WTC11 (cell line): Measurements from ENCODE around the gene EZR. TPM values are rescaled to one million over a fixed set of nuclear protein-coding genes. Genes with fewer than 3 reads are reported as not detected.

Experiments
- ATAC-seq: fragments of 200-7000 bp; cut with Tn5 transposase; 2 replicates; pipeline ENCODE4 v1.10.0; 2021; ENCODE audit warnings: mild to moderate bottlenecking, moderate library complexity
- CTCF ChIA-PET: fragments of 300-600 bp; sonication (Branson Sonifier 250); formaldehyde crosslinking; loops from one replicate; lab custom pipeline; 2021; ENCODE audit warnings: antibody characterized with exemption; lab: Charles Lee
- POLR2A ChIA-PET: fragments of 350-600 bp; sonication (Branson Sonifier 250); formaldehyde crosslinking; loops from one replicate; lab custom pipeline; 2021; ENCODE audit warnings: antibody characterized with exemption; lab: Charles Lee
- DNase-seq: peaks from one replicate; pipeline ENCODE4 v3.0.0; 2021; ENCODE audit warnings: low spot score
- H3K27ac Mint-ChIP-seq: 2 replicates; pipeline ENCODE4 v1.8.0; 2021; ENCODE audit warnings: mixed read lengths
- H3K27me3 Mint-ChIP-seq: 2 replicates; pipeline ENCODE4 v1.8.0; 2021; ENCODE audit warnings: low read depth, mild to moderate bottlenecking, moderate library complexity, mixed read lengths
- H3K36me3 Mint-ChIP-seq: 2 replicates; pipeline ENCODE4 v1.8.0; 2021; ENCODE audit warnings: mixed read lengths
- H3K4me1 Mint-ChIP-seq: 2 replicates; pipeline ENCODE4 v1.8.0; 2022; ENCODE audit warnings: mixed read lengths
- H3K4me3 Mint-ChIP-seq: 2 replicates; pipeline ENCODE4 v1.8.0; 2021; ENCODE audit warnings: mild to moderate bottlenecking, moderate library complexity, mixed read lengths
- H3K9me3 Mint-ChIP-seq: 2 replicates; pipeline ENCODE4 v1.8.0; 2021; ENCODE audit warnings: mixed read lengths
- AFF4 ChIP-seq: sonication (generic); formaldehyde crosslinking; IDR thresholded peaks from 2 replicates; pipeline ENCODE4 v1.8.1; 2023; ENCODE audit warnings: mild to moderate bottlenecking, missing genetic modification reagents, borderline replicate concordance
- CREB1 ChIP-seq: sonication (generic); formaldehyde crosslinking; IDR thresholded peaks from 2 replicates; pipeline ENCODE4 v1.8.0; 2023; ENCODE audit warnings: mild to moderate bottlenecking, missing genetic modification reagents
- CTCF ChIP-seq: fragments of 200-600 bp; IDR thresholded peaks from 2 replicates; pipeline ENCODE4 v1.8.0; 2022; ENCODE audit warnings: antibody characterized with exemption
- ELF4 ChIP-seq: sonication (generic); formaldehyde crosslinking; IDR thresholded peaks from 2 replicates; pipeline ENCODE4 v1.8.1; 2022; ENCODE audit warnings: low read depth, mild to moderate bottlenecking, moderate library complexity, missing genetic modification reagents
- ESRRA ChIP-seq: sonication (generic); formaldehyde crosslinking; IDR thresholded peaks from 2 replicates; pipeline ENCODE4 v1.8.1; 2022; ENCODE audit warnings: mild to moderate bottlenecking, missing genetic modification reagents, borderline replicate concordance
- FOXK1 ChIP-seq: sonication (generic); formaldehyde crosslinking; IDR thresholded peaks from 2 replicates; pipeline ENCODE4 v1.8.0; 2022; ENCODE audit warnings: mild to moderate bottlenecking, moderate library complexity, missing genetic modification reagents
- GTF2I ChIP-seq: fragments of 250-450 bp; sonication (Bioruptor Pico); conservative IDR thresholded peaks from 2 replicates; pipeline ENCODE4 v1.4.0; 2021; ENCODE audit warnings: mild to moderate bottlenecking
- MAX ChIP-seq: sonication (generic); formaldehyde crosslinking; IDR thresholded peaks from 2 replicates; pipeline ENCODE4 v1.8.0; 2022; ENCODE audit warnings: mild to moderate bottlenecking, missing genetic modification reagents
- NFYB ChIP-seq: sonication (generic); formaldehyde crosslinking; conservative IDR thresholded peaks from 2 replicates; pipeline ENCODE4 v1.8.0; 2022; ENCODE audit warnings: low read depth, missing genetic modification reagents
- PRRX2 ChIP-seq: fragments of 250-450 bp; sonication (Bioruptor Pico); IDR thresholded peaks from 2 replicates; pipeline ENCODE4 v1.8.0; 2021; ENCODE audit warnings: mild to moderate bottlenecking
- SMAD3 ChIP-seq: sonication (generic); formaldehyde crosslinking; IDR thresholded peaks from 2 replicates; pipeline ENCODE4 v1.8.0; 2022; ENCODE audit warnings: missing genetic modification reagents, mild to moderate bottlenecking, borderline replicate concordance
- TEAD4 ChIP-seq: sonication (generic); formaldehyde crosslinking; IDR thresholded peaks from 2 replicates; pipeline ENCODE4 v1.8.0; 2022; ENCODE audit warnings: mild to moderate bottlenecking, missing genetic modification reagents
- ZNF317 ChIP-seq: sonication (generic); formaldehyde crosslinking; IDR thresholded peaks from 2 replicates; pipeline ENCODE4 v1.8.1; 2023; ENCODE audit warnings: low read depth, mild to moderate bottlenecking, moderate library complexity, missing genetic modification reagents, borderline replicate concordance
- total RNA-seq: library from RNA; stranded (reverse); gene quantifications from 3 replicates; pipeline ENCODE4 v1.2.3, GENCODE V29; 2021
- TF ChIP-seq, protein P1 (sequence below): sonication (generic); formaldehyde crosslinking; IDR thresholded peaks from 2 replicates; pipeline ENCODE4 v1.8.1; 2023; ENCODE audit warnings: mild to moderate bottlenecking, missing genetic modification reagents, moderate library complexity
- TF ChIP-seq, protein P2 (sequence below): sonication (generic); formaldehyde crosslinking; IDR thresholded peaks from 2 replicates; pipeline ENCODE4 v1.8.1; 2022; ENCODE audit warnings: low read depth, mild to moderate bottlenecking, moderate library complexity, missing genetic modification reagents, borderline replicate concordance
- TF ChIP-seq, protein P3 (sequence below): fragments of 250-450 bp; sonication (Bioruptor Pico); IDR thresholded peaks from 2 replicates; pipeline ENCODE4 v1.9.0; 2021; ENCODE audit warnings: mild to moderate bottlenecking
- TF ChIP-seq, protein P4 (sequence below): fragments of 250-450 bp; sonication (Bioruptor Pico); IDR thresholded peaks from 2 replicates; pipeline ENCODE4 v1.9.0; 2021; ENCODE audit warnings: moderate library complexity, mild to moderate bottlenecking, inconsistent platforms, borderline replicate concordance

Gene EZR
- total RNA-seq, 1 experiment from 2014 or later, result 215 TPM

DNA sequence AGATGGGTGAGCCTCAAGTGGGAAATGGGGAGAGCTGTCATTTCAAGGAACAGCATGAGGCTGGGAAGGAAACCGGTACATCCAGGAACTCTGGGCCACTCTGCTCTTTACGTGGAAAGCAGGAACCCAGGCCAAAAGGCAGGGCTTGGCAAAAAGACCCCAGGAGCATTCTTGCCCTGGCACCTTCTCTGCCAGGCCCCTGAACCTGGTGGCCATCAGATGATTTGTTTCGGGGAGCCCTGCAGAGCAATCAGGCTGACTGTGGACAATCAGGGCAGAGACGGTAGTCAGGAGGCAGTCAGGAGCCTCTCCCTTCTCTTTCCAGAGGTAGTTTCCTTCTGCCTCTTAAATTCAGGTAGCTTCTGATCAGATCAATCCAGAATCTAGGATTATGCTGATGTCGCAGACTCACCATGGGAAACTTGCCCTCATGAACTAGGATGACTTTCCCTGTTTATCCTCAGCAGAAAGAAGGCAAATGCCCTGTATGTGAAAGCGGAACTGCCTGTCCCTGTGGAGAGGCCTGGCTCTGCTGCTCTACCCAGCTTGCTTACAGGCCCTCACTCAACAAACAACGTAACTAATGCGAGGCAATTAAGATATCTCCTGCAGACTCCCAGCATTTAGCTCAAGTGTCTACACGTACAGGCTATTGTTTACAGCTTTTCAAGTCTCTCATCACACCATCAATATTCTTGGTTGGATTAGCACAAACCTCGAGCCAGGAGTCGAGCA, 36.6 kb downstream of the EZR start:
- Mint-ChIP-seq H3K27me3 (no peaks in the 10 kb centered on the region; the same call in 1 of the 2 replicates), H3K27ac (peak overlapping the region; percentile 92)
- CTCF ChIA-PET, result interaction anchor here (0.8 to 1.1 kb wide), 2 partner anchors 10 to 24 kb away, joined by 3 read pairs; no protein-coding TSS in a partner anchor
- TF ChIP-seq, protein P1, sequence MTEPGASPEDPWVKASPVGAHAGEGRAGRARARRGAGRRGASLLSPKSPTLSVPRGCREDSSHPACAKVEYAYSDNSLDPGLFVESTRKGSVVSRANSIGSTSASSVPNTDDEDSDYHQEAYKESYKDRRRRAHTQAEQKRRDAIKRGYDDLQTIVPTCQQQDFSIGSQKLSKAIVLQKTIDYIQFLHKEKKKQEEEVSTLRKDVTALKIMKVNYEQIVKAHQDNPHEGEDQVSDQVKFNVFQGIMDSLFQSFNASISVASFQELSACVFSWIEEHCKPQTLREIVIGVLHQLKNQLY (CRISPR knock-in tag), result no peak
- TF ChIP-seq CTCF (no peak), ZNF317 (CRISPR knock-in tag) (no peak), ESRRA (CRISPR knock-in tag) (no peak), CREB1 (no peak), MAX (CRISPR knock-in tag) (no peak), FOXK1 (no peak), AFF4 (CRISPR knock-in tag) (no peak), SMAD3 (CRISPR knock-in tag) (no peak), ELF4 (CRISPR knock-in tag) (no peak), PRRX2 (CRISPR knock-in tag) (no peak), NFYB (CRISPR knock-in tag) (no peak), TEAD4 (CRISPR knock-in tag) (no peak), GTF2I (CRISPR knock-in tag) (no peak)
- TF ChIP-seq, protein P2, sequence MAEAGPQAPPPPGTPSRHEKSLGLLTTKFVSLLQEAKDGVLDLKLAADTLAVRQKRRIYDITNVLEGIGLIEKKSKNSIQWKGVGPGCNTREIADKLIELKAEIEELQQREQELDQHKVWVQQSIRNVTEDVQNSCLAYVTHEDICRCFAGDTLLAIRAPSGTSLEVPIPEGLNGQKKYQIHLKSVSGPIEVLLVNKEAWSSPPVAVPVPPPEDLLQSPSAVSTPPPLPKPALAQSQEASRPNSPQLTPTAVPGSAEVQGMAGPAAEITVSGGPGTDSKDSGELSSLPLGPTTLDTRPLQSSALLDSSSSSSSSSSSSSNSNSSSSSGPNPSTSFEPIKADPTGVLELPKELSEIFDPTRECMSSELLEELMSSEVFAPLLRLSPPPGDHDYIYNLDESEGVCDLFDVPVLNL (CRISPR knock-in tag), result no peak
- TF ChIP-seq, protein P3, sequence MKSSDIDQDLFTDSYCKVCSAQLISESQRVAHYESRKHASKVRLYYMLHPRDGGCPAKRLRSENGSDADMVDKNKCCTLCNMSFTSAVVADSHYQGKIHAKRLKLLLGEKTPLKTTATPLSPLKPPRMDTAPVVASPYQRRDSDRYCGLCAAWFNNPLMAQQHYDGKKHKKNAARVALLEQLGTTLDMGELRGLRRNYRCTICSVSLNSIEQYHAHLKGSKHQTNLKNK (CRISPR knock-in tag), result no peak
- TF ChIP-seq, protein P4, sequence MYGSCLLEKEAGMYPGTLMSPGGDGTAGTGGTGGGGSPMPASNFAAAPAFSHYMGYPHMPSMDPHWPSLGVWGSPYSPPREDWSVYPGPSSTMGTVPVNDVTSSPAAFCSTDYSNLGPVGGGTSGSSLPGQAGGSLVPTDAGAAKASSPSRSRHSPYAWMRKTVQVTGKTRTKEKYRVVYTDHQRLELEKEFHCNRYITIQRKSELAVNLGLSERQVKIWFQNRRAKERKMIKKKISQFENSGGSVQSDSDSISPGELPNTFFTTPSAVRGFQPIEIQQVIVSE (CRISPR knock-in tag), result no peak
- TF ChIP-seq, all 79 proteins: peak for 0
- Mint-ChIP-seq H3K4me1 (peaks cover 21% of the 10 kb centered on the region), H3K9me3 (no peaks in the 10 kb centered on the region), H3K36me3 (peaks cover 95% of the 10 kb centered on the region), H3K4me3 (no peak overlapping the region)
- POLR2A ChIA-PET, result no interaction called here
- no peak for ATAC-seq
- DNase-seq, result no peak
